GM12873 (cell line): ENCODE measurements around the gene PLD2.

ENCODE experiments used
- CTCF ChIP-seq: IDR thresholded peaks from 2 replicates; pipeline ENCODE4 v1.5.1; 2012; ENCODE audit warnings: low read depth, mild to moderate bottlenecking, moderate library complexity, low read length, control low read depth; ENCODE audit not compliant: insufficient read depth; ENCODE audit errors: missing control alignments

PLD2 gene

GRCh38 chr17:4837471-4838308, 30.7 kb downstream of the PLD2 start:
- TF ChIP-seq CTCF = no peak

- TF ChIP-seq CTCF = no peak
These were observed 31.4 kb downstream of the PLD2 start for GRCh38 chr17:4838309-4838785.

- TF ChIP-seq CTCF = no peak
These were observed 32.3 kb downstream of the PLD2 start for GRCh38 chr17:4839221-4839620.

GRCh38 chr17:4839965-4840892, 33.3 kb downstream of the PLD2 start:
- no peak for TF ChIP-seq CTCF

- TF ChIP-seq CTCF = no peak
These were observed 33.9 kb downstream of the PLD2 start for GRCh38 chr17:4840893-4841242.

- TF ChIP-seq CTCF = no peak
These were observed 35.4 kb downstream of the PLD2 start for GRCh38 chr17:4842376-4842775.
